GM04504 (cell line): ENCODE data around the gene LARP1.
"Not testable (repeated sequence)": the region's sequence is repeated elsewhere in the genome, so short reads cannot be mapped to it uniquely, and the experiment has no call there.

Experiments used
- DNase-seq: peaks from one replicate; pipeline ENCODE4 v3.0.0-alpha.2; 2012; ENCODE audit warnings: low read depth

The LARP1 gene

DNA sequence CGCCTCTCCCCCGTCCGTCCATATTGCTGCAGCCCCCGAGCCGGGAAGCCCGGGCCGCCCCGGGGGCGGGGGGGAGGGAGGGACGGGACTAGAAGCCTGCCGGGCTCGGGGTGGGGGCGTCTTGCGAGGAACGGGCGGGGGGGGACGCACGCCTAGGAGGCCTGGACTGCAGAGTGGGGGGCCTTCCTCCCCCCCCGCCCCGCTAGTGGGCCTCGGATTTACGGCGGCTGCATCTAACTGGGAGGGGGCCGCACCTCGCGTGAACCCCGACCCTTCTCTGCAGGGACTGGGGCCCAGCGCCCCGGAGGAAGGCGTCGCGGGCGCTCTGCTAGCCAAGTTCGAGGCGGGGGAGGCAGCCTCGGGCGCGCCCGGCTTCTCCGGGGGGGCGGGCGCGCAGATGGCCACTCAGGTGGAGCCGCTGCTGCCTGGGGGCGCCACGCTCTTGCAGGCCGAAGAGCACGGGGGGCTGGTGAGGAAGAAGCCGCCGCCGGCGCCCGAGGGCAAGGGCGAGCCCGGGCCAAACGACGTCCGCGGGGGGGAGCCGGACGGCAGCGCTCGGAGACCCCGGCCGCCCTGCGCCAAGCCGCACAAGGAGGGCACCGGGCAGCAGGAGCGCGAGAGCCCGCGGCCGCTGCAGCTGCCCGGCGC lies at the start of gene LARP1:
TSS of gene LARP1 (plus strand) at position 17 of the 648 bp plus-strand sequence. CDS start at position 398, 381 bp downstream.
- DNase-seq = no peak

DNA sequence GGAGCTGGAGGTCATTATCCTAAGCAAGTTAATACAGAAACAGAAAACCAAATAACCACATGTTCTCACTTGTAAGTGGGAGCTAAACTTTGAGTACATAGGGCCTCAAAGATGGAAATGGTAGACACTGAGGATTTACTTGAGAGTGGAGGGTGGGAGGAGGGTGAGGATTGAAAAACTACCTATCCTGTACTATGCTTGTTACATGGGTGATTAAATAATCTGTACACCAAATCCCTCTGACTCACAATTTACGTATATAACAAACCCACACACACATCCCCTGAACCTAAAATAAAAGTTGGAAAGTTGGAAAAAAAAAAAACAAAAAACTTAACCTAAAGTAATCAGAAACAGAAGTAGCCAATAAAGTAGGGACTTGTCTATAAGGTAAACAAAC lies 48.8 kb upstream of the LARP1 start:
- no peak for DNase-seq

DNA sequence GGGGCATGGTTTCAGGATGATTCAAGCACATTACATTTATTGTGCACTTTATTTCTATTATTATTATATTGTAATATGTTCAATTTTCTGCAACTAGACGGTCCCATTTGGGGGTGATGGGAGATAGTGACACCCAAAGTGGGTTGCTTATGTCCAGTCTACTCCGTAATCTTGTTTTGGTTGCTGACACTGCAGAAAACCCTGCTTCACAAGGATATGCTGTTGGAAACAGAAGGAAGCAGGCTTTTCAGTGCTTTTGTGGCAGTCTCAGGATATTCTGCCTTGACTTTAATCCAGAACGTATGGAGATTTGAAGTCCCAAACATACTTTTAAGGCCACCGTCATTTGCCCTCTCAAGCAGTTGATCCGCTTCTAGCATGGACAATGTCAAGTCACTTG lies 47.5 kb upstream of the LARP1 start:
- DNase-seq = no peak

DNA sequence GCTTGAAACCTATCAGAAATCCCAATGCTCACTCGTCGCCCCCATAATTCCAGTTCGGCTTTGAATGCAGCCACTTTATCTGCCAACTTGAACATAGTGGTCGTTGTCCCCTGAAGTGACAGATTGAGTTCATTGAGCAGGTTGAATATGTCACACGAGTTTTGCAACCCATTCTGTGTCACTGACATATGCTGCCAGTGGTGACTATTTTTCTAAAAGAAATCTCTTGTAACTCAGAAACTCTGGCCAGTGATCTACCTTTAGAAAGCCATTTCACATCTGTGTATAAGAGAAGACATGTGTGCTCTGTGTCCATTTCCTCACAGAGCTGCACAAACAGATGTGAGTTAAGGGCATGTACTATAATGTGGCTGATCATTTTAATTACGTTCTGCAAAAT lies 47.0 kb upstream of the LARP1 start:
- DNase-seq = no peak

DNA sequence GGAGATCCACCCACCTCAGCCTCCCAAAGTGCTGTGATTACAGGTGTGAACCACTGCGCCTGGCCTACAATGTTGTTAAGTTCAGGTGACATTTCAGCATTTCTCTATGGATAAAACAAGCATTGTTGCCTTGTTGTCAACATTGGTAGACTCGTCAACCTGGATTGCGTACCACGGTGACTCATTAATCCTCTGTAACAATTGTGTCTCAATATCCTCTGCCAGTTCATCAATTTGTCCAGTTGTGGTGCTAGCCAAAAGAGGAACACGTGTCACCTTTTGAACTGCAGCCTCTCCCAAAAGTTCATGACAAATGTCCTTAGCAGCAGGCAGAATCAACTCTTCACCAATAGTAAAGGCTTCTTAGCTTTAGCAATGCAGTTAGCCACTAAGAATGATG lies 46.3 kb upstream of the LARP1 start:
- DNase-seq = no peak

DNA sequence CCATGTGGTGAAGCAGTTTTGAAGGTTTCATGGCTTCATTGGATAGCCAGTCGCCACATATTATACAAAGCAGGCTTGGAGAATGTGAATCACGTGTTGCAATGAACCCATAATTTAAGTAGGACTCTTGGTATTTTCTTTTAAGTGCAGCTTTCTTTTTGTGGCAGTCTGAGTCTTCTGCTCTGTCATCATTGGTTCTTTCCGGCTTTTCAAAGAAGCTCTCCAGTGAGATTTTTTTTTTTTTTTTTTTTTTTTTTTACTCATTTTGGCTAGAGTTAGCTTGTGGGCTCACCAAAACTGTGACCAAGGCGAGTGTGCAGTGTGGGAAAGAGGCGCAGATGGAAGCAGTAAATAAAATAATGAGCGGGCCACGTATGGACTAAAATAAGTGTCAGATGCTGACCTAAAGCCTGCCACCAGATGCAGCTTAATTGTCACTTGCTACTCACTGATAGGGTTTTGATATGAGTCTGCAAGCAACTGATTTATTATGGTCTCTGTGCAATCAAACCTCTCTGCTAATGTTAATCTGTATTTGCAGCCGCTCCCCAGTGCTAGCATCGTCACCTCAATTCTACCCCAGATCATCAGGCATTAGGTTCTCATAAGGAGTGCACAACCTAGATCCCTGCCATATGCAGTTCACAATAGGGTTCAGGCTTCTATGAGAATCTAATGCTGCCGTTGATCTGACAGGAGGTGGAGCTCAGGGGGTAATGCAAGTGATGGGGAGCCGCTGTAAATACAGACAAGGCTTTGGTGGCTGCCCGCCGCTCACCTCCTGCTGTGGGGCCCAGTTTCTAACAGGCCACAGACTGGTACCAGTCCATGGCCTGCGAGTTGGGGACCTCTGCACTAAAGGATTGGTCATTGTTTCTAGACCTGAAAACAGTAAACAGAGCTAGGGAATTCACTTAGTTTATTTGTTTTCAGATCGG lies 45.5 kb upstream of the LARP1 start:
- DNase-seq = peak; percentile 33

DNA sequence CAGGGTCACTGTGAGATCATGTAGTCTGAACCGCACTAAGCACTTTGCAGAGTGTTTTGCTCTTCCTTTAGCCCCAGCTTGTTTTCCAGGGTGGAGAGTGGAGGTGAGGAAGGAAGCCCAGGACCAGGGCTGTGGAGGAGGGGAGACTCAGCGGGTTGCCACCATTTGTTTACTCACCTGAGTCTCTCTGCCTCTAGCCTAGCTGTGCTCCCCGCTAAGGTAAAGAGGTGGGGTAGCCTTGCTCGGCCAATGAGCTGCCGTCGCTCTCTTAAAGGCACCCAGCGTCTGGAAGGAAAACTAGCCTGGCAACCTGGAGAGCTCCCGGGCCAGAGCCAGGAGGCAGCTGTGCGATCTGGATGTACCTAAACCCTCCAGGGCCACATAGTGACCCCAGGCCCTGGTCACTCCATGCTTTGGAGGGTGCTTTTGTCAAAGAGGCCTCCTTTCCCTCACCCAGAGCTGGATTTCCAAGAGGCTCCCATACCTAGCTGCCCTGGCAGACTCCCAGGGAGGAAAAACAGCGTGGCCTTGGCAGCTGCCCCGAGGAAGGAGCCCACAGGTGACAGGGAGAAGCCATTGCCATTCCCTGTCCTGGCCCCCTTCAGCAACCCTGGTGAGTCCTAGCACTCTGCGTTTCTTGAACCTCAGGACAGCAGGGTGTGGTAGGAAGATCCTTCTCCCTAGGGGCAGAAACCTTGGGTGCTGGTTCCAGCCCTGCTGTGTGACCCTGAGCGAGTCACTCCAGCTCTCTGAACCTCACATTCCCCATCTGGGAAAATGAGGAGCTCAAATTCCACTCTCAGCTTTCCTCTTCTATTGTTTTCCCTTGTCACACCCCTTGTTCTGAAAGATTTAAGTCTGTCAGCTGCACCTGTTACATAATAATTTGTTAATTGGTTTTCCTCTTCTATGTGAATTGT lies 42.4 kb upstream of the LARP1 start:
- DNase-seq = no peak

DNA sequence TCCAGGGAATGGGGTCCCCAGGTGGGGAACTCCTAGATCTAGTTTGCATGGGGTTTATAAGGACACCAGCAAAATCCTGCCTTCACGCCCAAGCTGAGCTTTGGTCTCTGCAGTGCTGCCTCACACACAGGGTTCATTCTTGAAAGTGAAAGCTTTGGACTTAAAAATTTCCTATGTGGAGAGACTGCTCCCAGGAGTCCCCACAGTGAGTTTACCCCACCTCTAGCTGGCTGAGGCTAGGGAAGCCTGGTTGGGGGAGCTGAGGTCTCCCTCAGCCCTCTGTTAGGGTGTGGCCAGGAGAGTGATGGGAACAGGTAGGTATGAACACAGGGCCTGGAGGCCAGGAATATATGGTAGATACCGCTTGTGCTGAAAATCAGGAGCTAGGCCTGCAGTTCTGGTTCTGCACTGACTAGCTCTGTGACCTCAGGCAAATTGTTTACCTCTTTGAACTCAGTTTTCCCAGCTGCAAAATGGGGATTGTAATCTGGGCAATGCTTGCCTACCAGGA lies 41.5 kb upstream of the LARP1 start:
- DNase-seq = no peak

DNA sequence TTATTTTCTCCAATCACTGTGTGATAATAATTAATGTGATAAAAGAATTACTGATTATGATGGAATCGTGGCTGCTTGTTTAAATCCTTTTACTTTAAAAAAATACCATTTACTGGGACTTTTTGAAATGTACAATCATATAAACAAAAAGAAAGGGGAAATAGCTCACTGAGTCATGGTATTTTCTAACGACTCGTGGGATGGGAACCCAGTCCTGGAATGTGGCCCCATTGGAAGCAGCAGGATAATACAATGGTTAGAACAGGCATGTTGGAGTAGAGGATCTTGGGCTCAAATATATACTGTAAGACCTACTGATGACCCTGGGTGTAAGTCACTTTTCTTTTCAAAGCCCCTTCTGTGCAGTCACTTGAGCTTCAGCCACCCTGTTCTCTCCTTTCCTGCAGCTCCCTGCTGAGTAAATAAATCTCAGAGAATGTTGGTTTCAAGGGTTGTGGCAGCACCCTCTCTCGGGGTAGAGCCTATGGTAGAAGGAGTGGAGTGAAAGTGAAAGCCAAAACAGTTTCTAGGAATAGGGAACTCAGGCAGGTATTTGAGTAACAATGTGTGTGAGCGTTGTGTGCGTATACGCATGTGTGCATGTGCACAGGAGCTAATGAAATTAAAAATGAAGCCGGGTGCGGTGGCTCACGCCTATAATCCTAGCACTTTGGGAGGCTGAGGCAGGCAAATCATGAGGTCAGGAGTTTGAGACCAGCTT lies 40.8 kb upstream of the LARP1 start:
- no peak for DNase-seq

DNA sequence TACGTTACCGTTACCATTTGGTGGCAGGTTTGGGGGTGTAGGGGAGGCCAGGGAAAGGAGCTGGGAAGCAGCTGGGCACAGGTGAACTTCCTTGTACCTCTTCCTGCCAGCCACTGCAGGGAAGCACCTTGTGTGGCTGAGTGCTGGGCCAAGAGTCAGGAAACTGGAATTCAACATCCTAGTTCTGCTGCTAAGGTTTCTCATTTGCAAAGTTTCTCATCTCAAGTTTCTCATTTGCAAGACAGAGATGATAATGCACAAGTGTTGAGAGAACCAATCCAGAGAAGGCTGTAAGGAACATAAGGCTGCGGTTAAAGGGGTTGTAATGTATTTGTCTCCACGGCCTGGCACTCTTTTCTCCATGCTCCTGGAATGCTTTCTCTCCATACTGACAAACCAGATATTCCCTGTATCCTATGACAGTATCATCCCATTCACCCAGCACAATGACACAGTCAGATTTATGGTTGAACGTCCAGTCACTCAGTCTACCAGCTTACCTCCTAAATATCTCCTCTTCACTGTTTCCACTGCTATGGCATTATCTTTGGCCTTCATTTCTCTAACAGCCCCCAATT lies 33.6 kb upstream of the LARP1 start:
- DNase-seq = no peak

DNA sequence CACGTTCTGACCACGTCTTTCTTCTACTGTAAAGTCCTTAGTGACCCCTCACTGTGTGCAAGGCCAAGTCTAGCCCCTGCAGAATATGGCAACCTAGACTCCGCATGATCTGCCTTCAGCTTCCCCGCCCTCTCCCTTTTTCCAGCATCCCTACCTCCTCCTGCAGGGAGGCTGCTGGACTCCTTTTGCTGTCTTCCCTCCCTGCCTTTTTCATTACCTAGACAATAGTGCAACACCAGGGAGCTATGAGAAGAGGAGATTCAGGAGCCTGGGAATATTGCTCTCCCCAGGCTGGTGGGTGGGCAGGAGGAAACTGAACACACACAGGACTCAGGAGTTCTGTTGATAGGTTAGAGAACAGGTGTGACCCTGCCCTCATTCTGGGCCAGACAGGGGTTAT lies 33.1 kb upstream of the LARP1 start:
- no peak for DNase-seq

DNA sequence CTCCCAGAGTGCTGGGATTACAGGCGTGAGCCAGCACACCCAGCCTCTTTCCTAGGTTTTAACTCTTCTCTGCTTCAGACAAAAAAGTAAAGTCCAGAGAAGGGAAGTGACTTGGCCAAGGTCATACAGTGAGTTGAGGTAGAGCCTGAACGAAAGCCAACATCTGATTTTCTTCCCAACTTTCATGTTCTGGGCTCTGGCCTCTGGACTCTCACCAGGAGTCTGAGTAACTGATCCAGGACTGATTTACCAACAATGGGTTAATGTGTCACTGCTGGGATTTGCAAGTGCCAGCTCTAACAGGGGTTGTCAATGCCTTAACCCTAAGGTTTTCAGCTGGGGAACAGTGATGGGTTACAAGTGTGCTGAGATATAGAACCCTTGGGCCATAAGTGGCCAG lies 32.2 kb upstream of the LARP1 start:
- DNase-seq = no peak

DNA sequence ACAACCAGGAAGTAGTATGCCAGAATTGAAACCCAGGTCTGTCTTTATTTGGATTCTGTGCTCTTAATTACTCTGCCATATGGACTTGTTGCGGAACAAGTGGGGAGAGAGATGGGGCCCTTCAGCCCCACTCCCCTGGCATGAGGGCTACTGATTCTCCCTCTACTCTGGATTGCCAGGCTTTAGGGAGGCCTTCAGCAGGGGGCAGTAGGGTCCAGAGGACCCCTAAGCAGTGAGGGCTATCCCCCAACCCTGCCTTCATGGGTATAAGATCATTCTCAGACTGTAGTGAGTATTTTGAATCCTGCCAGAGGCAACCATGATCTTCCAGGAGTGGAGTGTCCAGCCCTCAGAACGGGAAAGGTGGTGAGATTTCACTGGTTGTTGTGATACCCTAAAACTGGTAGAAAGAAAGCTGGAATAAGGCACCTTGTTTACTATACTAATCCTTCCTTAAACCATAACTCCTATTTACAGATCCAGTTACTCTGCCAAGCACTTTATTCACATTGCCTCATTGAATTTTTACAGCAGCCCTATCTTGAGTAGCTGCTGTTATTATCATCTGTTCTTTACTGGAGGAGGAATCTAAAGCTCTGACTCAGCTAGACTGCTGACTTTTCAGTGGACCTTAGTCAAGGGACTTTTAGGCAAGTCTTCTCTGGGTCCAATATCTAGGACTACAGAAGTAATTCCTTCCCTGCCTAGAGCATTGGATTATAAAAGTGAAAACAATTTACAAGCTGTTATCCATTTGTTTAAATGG lies 31.3 kb upstream of the LARP1 start:
- no peak for DNase-seq

DNA sequence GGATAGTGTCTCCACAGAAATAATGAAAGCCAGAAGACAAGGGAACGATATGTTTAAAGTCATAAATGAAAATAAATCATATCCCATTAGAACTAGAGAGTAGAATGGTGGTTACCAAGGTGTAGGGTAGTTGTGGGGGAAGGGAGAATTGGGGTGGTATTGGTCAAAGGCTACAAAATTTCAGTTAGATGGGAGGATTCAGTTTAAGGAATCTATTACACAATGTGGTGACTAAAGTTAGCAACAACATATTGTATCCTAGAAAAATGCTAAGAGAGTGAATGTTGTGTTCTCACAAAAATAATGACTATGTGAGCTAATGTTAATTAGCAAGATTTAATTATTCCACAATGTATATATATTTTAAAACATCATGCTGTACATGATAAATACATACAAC lies 27.8 kb upstream of the LARP1 start:
- no peak for DNase-seq

DNA sequence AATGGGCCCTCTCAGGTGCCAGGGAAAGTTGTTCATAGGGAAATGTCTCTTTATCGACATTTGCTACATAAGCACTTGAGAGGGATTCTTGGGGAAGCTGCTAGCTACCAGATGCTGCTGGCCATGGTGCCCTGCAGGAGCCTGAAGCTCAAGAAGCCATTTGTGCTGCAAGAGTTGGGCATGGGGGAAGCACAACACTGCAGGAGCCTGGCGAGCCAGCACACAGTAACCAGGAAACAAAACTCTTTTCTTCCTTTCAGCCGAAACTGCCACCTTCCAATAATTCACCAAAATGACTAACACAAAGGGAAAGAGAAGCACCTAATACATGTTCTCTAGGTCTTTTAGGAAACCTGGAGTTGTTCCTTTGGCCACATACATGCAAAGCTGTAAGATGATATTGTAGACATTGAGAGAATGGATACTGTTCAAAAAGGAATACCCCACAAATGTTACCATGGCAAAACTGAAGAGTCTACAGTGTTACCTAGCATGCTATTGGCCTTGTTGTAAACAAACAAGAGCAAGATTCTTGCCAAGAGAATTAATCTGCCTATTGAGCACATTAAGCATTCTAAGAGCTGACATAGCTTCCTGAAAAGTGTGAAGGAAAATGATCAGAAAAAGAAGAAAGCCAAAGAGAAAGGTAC lies 26.1 kb upstream of the LARP1 start:
- DNase-seq = no peak

DNA sequence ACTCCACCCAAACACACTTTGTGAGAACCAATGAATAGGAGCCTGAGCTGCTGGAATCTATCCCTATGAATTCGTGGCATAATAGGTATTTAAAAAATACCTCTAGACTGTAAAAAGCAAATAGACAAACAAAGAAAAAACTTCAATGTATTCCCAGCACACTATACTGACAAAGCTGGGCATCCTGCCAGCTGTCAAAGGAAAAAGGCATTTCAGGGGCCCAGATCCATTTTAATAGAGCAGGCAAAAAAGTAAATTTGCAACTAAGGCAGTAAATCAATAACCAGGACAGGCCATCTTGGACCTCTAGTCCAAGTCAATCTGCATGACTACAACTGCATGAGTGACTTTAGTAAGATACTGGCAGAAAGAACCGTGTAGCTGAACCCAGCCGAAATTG lies 25.6 kb upstream of the LARP1 start:
- no peak for DNase-seq

DNA sequence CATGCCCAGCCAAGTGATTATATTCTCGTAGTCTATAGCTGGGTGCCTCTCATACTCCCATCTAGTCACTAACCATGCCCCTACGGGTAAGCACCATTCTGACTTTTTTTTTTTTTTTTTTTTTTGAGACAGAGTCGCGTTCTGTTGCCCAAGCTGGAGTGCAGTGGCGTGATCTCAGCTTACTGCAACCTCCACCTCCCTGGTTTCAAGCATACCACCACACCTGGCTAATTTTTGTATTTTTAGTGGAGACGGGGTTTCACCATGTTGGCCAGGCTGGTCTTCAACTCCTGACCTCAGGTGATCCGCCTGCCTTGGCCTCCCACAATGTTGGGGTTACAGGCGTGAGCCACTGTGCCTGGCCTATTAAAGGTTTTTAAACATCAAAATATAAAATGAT lies 24.4 kb upstream of the LARP1 start:
- not testable (repeated sequence) for DNase-seq

DNA sequence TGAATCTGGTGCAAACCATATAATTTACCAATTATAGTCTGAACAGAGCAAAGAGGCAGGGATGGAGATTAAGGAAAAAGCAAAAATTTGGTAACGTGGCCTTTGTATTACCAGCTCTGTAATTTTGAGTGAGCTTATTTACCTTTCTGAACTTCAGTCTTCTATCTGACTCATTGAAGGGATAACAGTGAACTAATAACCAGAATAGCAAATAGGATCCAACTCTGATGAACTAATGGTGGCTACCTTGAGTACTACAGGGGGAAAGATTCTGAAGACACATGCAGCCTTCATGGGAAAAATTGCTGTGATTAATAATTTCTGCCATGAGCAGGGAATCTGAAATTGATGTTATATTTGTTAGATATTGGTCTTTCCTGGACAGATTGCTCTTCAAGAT lies 23.0 kb upstream of the LARP1 start:
- DNase-seq = no peak

DNA sequence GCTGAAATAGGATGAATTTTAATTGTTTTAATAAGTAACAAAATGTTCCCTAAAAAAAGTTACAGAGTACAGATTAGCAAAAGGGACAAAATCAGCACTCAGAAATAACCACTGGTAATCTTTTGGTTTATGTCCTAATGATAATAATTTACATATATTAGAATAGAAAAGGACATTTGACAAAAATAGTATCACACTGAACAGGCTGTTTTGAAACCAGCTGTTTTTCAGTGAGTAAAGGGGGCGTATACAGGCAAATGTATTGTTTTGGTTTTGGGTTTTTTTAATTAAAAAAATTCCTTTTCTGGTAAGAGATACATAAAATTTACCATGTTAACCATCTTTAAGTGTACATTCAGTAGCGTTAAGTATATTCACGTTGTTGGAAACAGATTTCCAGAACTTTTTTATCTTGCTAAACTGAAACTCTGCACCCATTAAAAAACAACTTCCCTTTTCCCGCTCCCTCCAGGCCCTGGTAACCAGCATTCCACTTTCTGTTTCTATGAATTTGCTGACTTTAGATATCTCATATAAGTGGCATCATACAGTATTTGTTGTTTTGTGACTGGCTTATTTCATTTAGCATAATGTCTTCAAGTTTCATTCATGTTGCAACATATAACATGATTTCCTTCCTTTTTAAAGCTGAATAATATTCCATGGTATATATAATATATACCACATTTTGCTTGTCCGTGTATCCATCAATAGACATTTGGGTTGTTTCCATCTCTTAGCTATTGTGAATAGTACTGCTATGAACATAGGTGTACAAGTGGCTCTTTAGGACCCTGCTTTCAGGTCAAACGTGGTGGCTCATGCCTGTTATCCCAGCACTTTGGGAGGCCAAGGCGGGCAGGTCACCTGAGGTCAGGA lies 20.6 kb upstream of the LARP1 start:
- no peak for DNase-seq
